Body of pancreas (tissue), 4 donors: Measurements from ENCODE around the gene MBD6.
A peak's percentile ranks its signal among the peaks of the same experiment; 100 is the strongest.

ENCODE experiments used
- POLR2A ChIP-seq, 3 donors: fragments of 450-650 bp; IDR thresholded peaks; one replicate each; pipeline ENCODE4 v1.6.1; 2016; ENCODE audit warnings: antibody characterized with exemption in 3 of 3, mild to moderate bottlenecking in 2 of 3
- TF ChIP-seq, protein P1 (sequence below), 7 experiments: fragments of 450-650 bp in 4 of 7; fragments of 200-600 bp in 3 of 7; sonication (generic) in 3 of 7; IDR thresholded peaks; one replicate each; pipeline ENCODE4 v1.5.1; 2016 to 2019; ENCODE audit warnings: antibody characterized with exemption in 7 of 7

DNA sequence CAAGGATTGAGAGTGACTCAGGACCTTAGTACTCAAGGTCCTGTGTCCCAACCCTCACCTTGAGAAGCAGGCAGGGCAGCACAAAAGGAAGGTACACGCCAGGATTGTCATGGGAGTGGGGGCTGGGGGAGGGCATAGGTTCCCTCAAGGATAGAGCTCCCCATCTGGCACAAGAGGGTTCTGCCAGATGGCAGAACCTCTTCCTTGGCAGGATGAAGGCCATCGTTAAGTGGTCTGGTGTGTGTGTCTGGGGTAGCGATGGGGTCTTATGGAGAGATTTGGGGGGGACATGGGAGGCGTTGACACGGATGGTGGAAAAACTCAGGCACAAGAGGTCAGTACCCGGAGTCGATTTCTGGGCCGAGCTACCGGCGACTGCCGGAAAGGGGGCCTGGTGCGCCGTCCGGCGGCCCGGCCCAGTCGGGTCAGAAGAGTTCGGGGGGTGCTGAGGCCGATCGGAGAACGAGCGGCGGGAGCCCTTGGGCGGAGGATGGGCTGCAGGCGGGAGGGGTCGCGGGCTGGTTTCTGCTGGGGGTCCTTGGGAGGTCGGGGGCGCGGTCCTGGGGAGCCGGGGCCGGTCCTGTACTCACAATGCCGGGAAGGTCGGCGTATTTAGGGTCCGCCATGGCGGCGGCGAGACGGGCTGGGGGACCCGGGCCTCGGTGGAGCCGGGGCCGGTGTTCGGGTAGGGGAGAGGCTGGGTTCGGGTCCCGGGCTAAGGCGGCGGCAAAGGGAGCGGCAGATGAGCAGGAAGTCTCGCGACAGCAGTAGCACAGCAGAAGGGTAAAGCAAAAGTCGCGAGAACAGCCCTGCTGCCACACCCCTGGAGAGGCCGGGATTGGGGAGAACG lies 24.0 kb downstream of the MBD6 start, which contains the start of gene DCTN2:
- TF ChIP-seq, protein P1, sequence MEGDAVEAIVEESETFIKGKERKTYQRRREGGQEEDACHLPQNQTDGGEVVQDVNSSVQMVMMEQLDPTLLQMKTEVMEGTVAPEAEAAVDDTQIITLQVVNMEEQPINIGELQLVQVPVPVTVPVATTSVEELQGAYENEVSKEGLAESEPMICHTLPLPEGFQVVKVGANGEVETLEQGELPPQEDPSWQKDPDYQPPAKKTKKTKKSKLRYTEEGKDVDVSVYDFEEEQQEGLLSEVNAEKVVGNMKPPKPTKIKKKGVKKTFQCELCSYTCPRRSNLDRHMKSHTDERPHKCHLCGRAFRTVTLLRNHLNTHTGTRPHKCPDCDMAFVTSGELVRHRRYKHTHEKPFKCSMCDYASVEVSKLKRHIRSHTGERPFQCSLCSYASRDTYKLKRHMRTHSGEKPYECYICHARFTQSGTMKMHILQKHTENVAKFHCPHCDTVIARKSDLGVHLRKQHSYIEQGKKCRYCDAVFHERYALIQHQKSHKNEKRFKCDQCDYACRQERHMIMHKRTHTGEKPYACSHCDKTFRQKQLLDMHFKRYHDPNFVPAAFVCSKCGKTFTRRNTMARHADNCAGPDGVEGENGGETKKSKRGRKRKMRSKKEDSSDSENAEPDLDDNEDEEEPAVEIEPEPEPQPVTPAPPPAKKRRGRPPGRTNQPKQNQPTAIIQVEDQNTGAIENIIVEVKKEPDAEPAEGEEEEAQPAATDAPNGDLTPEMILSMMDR (IDR thresholded peaks at IDR 0.05) = peak in 1 of 7 experiments; percentile 12
- TF ChIP-seq POLR2A (IDR thresholded peaks at IDR 0.05) = peak; percentile 53 to 76 (median 73)
